Measurements from ENCODE around the gene ZNF441.

The ZNF441 gene

GRCh38 chr19:11783767-11784166 is 17.0 kb downstream of the ZNF441 start:
- peaks cover 16% of the 10 kb centered on the region for H3K36me3 ChIP-seq (ENCODE audit: control insufficient read depth, insufficient read depth, low read length)
- H3K27me3 ChIP-seq (ENCODE audit: control insufficient read depth, insufficient read depth, low read length), result no peaks in the 10 kb centered on the region
- no peaks in the 10 kb centered on the region for H3K4me1 ChIP-seq (ENCODE audit: control insufficient read depth, insufficient read depth, low read length)
- H3K9me3 ChIP-seq (ENCODE audit: control insufficient read depth, low read length), result peaks cover 25% of the 10 kb centered on the region
- no peak overlapping the region for H3K4me3 ChIP-seq (ENCODE audit: low read length)
- H3K9ac ChIP-seq (ENCODE audit: low read length), result no peak overlapping the region

GRCh38 chr19:11784356-11784755 is 17.6 kb downstream of the ZNF441 start:
- Histone ChIP-seq H3K4me1 (ENCODE audit: control insufficient read depth, insufficient read depth, low read length) (no peaks in the 10 kb centered on the region), H3K9ac (ENCODE audit: low read length) (no peak overlapping the region), H3K27me3 (ENCODE audit: control insufficient read depth, insufficient read depth, low read length) (no peaks in the 10 kb centered on the region), H3K36me3 (ENCODE audit: control insufficient read depth, insufficient read depth, low read length) (peaks cover 16% of the 10 kb centered on the region), H3K4me3 (ENCODE audit: low read length) (no peak overlapping the region), H3K9me3 (ENCODE audit: control insufficient read depth, low read length) (peaks cover 25% of the 10 kb centered on the region)

- Histone ChIP-seq H3K9me3 (ENCODE audit: control insufficient read depth, low read length) (peaks cover 5% of the 10 kb centered on the region), H3K27me3 (ENCODE audit: control insufficient read depth, insufficient read depth, low read length) (no peaks in the 10 kb centered on the region), H3K4me1 (ENCODE audit: control insufficient read depth, insufficient read depth, low read length) (no peaks in the 10 kb centered on the region), H3K36me3 (ENCODE audit: control insufficient read depth, insufficient read depth, low read length) (no peaks in the 10 kb centered on the region), H3K9ac (ENCODE audit: low read length) (no peak overlapping the region), H3K4me3 (ENCODE audit: low read length) (no peak overlapping the region)
Measured at GRCh38 chr19:11787536-11787935, 20.7 kb downstream of the ZNF441 start.

DNA sequence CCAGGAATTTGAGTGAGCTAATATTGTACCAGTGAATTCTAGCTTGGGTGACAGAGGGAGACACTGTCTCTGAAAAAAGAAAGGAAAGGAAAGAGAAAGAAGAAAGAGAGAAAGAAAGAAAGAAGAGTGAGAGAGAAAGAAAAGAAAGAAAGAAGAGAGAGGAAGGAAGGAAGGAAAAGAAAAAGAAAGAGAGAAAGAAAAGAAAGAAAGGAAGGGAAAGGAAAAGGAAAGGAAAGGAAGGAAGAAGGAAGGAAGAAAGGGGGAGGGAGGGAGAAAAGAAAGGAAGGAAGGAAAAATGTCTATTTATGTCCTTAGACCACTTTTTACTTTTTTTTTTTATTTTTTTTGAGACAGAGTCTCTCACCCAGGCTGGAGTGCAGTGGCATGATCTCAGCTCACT is 26.1 kb downstream of the ZNF441 start:
- Histone ChIP-seq H3K36me3 (ENCODE audit: control insufficient read depth, insufficient read depth, low read length) (no peaks in the 10 kb centered on the region), H3K9me3 (ENCODE audit: control insufficient read depth, low read length) (no peaks in the 10 kb centered on the region), H3K9ac (ENCODE audit: low read length) (no peak overlapping the region), H3K4me3 (ENCODE audit: low read length) (no peak overlapping the region), H3K27me3 (ENCODE audit: control insufficient read depth, insufficient read depth, low read length) (no peaks in the 10 kb centered on the region), H3K4me1 (ENCODE audit: control insufficient read depth, insufficient read depth, low read length) (peaks cover 4% of the 10 kb centered on the region)

DNA sequence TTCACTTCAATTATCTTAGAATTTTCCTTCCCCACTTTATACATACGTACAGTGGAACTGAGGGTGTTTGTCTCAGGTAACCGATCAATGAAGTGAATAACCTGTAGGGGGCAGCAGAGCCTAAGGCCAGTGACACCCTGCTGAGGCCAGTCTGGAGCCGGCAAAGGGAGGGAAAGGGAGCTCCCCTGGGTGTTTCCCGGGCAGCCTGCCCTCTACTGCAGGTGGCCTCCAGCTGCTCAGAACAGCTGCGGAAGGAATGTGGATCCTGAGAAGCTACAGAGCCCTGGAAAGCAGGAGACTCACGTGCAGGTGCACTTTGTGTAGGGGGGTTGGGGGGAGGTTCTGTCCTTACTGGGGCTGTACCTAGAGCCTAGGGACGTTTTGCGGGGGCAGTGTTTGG is 30.7 kb downstream of the ZNF441 start:
- Histone ChIP-seq H3K9me3 (ENCODE audit: control insufficient read depth, low read length) (no peaks in the 10 kb centered on the region), H3K27me3 (ENCODE audit: control insufficient read depth, insufficient read depth, low read length) (no peaks in the 10 kb centered on the region), H3K4me3 (ENCODE audit: low read length) (no peak overlapping the region), H3K4me1 (ENCODE audit: control insufficient read depth, insufficient read depth, low read length) (peaks cover 8% of the 10 kb centered on the region), H3K9ac (ENCODE audit: low read length) (no peak overlapping the region), H3K36me3 (ENCODE audit: control insufficient read depth, insufficient read depth, low read length) (no peaks in the 10 kb centered on the region)

- no peaks in the 10 kb centered on the region for H3K27me3 ChIP-seq (ENCODE audit: control insufficient read depth, insufficient read depth, low read length)
- H3K4me1 ChIP-seq (ENCODE audit: control insufficient read depth, insufficient read depth, low read length), result peaks cover 8% of the 10 kb centered on the region
- no peaks in the 10 kb centered on the region for H3K9me3 ChIP-seq (ENCODE audit: control insufficient read depth, low read length)
- peak within 1 kb of the TSS; percentile 72 for H3K4me3 ChIP-seq (ENCODE audit: low read length)
- H3K9ac ChIP-seq (ENCODE audit: low read length), result peak within 1 kb of the TSS; percentile 73
- no peaks in the 10 kb centered on the region for H3K36me3 ChIP-seq (ENCODE audit: control insufficient read depth, insufficient read depth, low read length)
Measured at GRCh38 chr19:11798391-11799330, 31.9 kb downstream of the ZNF441 start, which contains the start of gene ZNF491. Gene ZNF491 (plus strand): TSS chr19:11798523. CDS start chr19:11805954, 7,431 bp downstream.

- peaks cover 9% of the 10 kb centered on the region for H3K9me3 ChIP-seq (ENCODE audit: control insufficient read depth, low read length)
- no peaks in the 10 kb centered on the region for H3K27me3 ChIP-seq (ENCODE audit: control insufficient read depth, insufficient read depth, low read length)
- H3K4me1 ChIP-seq (ENCODE audit: control insufficient read depth, insufficient read depth, low read length), result no peaks in the 10 kb centered on the region
- no peaks in the 10 kb centered on the region for H3K36me3 ChIP-seq (ENCODE audit: control insufficient read depth, insufficient read depth, low read length)
- no peak overlapping the region for H3K9ac ChIP-seq (ENCODE audit: low read length)
- no peak overlapping the region for H3K4me3 ChIP-seq (ENCODE audit: low read length)
Measured at GRCh38 chr19:11806354-11807098, 39.7 kb downstream of the ZNF441 start.

DNA sequence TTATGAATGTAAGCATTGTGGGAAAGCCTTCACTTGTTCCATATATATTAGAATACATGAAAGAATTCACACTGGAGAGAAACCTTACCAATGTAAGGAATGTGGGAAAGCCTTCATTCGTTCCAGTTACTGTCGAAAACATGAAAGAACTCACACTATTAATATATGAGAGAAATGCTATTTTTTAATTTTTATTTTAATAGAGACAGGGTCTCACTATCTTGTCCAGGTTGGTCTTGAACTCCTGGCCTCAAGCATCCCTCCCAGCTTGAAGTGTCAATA is 40.2 kb downstream of the ZNF441 start:
- Histone ChIP-seq H3K27me3 (ENCODE audit: control insufficient read depth, insufficient read depth, low read length) (no peaks in the 10 kb centered on the region), H3K9me3 (ENCODE audit: control insufficient read depth, low read length) (peaks cover 9% of the 10 kb centered on the region), H3K9ac (ENCODE audit: low read length) (no peak overlapping the region), H3K4me3 (ENCODE audit: low read length) (no peak overlapping the region), H3K36me3 (ENCODE audit: control insufficient read depth, insufficient read depth, low read length) (no peaks in the 10 kb centered on the region), H3K4me1 (ENCODE audit: control insufficient read depth, insufficient read depth, low read length) (no peaks in the 10 kb centered on the region)

- H3K27me3 ChIP-seq (ENCODE audit: control insufficient read depth, insufficient read depth, low read length), result no peaks in the 10 kb centered on the region
- no peaks in the 10 kb centered on the region for H3K36me3 ChIP-seq (ENCODE audit: control insufficient read depth, insufficient read depth, low read length)
- peak overlapping the region; percentile 72 for H3K4me3 ChIP-seq (ENCODE audit: low read length)
- no peaks in the 10 kb centered on the region for H3K9me3 ChIP-seq (ENCODE audit: control insufficient read depth, low read length)
- H3K9ac ChIP-seq (ENCODE audit: low read length), result peak overlapping the region; percentile 91
- H3K4me1 ChIP-seq (ENCODE audit: control insufficient read depth, insufficient read depth, low read length), result peaks cover 5% of the 10 kb centered on the region
Measured at GRCh38 chr19:11813703-11814028, 46.9 kb downstream of the ZNF441 start.

GRCh38 chr19:11814029-11814699 is 47.4 kb downstream of the ZNF441 start, which contains the start of gene ZNF440:
Gene ZNF440 (plus strand): TSS chr19:11814273. CDS start chr19:11814448, 175 bp downstream.
- Histone ChIP-seq H3K9me3 (ENCODE audit: control insufficient read depth, low read length) (no peaks in the 10 kb centered on the region), H3K4me3 (ENCODE audit: low read length) (peak within 1 kb of the TSS; percentile 72), H3K27me3 (ENCODE audit: control insufficient read depth, insufficient read depth, low read length) (no peaks in the 10 kb centered on the region), H3K36me3 (ENCODE audit: control insufficient read depth, insufficient read depth, low read length) (no peaks in the 10 kb centered on the region), H3K4me1 (ENCODE audit: control insufficient read depth, insufficient read depth, low read length) (peaks cover 5% of the 10 kb centered on the region), H3K9ac (ENCODE audit: low read length) (peak within 1 kb of the TSS; percentile 91)

- H3K36me3 ChIP-seq (ENCODE audit: control insufficient read depth, insufficient read depth, low read length), result no peaks in the 10 kb centered on the region
- H3K4me3 ChIP-seq (ENCODE audit: low read length), result peak overlapping the region; percentile 72
- H3K27me3 ChIP-seq (ENCODE audit: control insufficient read depth, insufficient read depth, low read length), result no peaks in the 10 kb centered on the region
- H3K9me3 ChIP-seq (ENCODE audit: control insufficient read depth, low read length), result no peaks in the 10 kb centered on the region
- peak overlapping the region; percentile 91 for H3K9ac ChIP-seq (ENCODE audit: low read length)
- peaks cover 5% of the 10 kb centered on the region for H3K4me1 ChIP-seq (ENCODE audit: control insufficient read depth, insufficient read depth, low read length)
Measured at GRCh38 chr19:11814700-11815035, 47.9 kb downstream of the ZNF441 start.

Data from mucosa of stomach (tissue), 1 donor.